ENCODE results near the gene UPF2.

UPF2 gene

DNA sequence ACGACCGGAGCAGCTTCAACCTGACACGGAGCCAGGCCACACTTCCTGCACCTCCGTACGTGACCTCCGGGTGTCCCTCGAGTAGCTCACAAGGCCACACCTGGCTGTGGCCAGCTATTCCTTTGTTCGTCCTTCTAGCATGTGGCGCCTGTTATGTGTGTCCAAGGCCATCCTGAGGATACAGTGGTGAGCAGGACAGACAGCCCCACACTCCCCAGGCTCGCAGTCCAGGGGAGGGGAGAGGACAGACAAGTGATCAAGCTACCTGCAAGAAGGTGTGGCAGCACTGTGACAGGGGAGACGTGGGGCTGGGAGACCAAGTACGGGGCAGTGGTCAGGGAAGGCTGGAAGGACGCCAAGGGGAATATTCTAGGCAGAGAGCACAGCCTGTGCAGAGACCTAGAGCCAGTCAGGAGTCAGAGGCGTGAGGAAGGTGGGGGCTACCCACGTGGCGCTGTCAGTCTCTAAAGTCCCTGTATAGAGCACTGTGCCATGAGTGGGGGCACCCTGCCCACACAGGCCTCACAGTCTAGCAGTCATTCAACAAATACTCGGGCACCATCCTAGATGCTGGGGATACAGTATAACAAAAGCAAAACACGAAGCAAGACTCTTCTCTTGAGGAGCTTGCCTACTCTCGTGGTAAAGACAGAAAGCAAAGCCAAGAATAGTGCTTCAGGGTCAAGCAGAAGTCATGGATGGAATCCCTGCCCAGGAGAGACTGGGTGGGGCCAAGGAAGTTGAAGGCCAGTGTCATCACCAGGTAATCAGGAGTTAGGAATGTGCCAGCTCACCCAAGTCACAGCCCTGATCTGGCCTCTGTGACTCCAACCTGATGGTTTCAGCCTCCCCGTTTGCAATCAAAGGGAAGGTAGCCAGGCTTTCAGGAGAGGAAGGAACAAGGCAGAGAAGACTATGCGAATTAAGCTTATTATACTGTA, 160.9 kb downstream of the UPF2 start:
- no peak for FAIRE-seq

DNA sequence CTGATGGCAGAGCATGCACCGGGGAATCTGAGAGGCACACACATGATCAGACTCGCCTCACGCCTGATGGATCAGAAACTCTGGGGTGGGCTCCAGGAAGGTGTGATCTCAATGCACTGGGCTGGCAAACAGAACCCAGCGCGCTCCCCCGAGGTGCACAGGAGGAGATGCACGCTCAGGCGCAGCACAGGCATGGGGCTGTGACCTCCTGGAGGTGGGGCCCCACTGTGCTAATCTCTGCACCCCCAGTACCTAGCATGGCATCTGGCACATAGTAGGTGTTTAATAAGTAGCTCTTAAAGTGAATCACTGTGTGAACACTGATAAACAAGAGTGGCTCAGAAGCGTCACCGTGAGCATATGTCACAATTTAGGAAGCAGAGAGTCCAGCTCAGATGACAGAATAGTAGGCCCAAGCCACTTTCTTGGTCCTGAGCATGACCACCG, 161.6 kb downstream of the UPF2 start:
- FAIRE-seq = no peak

DNA sequence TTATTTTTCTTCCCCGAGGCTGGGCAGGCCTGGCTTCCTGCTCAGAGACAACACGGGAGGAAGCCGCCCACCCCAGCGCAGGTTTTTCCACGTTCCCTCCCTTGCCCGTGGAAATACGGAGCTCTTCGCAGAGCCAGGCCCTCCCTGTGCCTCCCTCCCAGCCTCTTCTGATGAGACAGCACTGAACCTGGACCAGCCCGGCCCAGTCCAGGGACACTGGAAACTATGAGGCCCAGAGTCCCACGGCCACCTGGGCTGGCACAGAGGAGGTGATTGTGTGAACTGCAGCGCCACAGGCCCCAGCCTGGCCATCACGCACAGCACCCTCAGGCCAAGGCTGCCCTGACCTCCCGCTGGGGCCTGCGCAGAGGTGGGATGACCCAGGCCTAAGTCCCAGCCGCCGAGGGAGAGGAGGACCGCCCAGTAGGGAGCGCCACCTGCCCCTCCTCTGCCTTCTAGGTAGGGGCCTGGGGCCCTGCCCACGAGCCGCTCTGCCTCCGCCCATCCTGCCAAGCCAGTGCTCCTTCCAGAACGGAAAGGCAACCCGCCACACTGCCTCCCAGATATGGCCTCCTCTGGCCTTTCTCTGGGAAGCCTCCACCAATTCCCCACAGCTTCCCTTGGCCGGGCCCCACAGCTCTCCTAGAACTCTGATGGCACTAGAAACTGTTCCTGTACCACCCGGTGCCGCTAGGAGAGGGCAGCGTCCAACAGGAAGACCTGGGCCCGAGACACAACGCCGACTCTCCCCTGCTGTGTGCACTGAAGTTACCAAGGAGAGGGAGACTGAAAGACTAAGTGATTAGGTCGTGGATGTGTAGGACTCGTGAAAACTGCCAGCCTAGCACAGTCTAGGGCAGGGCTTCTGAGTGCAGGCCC, 162.2 kb downstream of the UPF2 start:
- FAIRE-seq = no peak

DNA sequence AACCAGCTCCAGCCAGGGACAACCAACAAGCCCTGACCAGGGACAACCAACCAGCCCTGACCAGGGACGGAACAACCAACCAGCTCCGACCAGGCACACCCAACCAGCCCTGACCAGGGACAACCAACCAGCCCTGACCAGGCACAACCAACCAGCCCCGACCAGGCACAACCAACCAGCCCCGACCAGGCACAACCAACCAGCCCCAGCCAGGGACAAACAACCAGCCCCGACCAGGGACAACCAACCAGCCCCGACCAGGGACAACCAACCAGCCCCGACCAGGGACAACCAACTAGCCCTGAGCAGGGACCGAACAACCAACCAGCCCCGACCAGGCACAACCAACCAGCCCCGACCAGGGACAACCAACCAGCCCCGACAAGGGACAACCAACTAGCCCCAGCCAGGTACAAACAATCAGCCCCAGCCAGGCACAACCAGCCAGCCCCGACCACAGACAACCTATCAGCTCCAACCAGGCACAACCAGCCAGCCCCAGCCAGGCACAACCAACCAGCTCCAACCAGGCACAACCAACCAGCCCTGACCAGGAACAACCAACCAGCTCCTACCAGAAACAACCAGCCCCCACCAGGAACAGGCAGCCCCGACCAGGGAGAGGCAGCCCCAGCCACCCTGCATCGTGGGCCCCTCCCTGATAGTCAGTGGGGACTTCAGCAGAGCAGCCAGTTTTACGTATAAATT, 163.1 kb downstream of the UPF2 start:
- FAIRE-seq = no peak

DNA sequence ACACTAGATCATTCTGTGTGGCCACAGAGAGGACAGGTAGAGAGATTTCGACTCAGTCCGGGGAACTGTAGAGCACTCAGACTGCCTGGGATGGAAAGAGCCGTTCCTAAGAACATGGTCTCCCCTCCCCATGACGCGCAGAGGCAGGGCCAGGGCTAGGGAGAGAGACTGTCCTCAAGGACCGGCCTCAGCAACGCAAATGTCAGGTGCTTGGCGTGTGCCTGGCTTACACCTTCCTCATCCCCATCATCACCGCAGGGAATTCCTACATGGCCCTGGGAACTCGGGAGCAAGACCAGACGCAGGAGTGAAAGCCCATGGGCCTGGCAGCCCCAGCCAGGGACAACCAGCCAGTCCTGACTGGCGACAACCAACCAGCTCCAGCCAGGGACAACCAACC, 163.8 kb downstream of the UPF2 start:
- FAIRE-seq = no peak

DNA sequence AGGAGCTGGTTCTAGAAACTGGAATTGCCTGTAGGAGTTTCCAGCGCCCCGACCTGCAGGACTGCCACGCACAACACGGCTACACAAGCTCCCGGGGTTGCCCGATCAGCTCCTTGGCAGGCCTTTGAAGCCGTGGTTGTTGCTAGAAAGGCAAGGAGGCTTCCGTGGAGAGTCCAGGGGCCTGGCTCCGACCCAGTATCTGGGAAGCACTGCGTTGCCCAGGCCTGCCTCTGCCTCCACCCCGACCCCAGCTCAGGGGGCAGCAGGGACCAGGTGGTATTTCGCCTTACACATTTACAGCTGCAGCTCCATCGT, 165.1 kb downstream of the UPF2 start:
- no peak for FAIRE-seq

DNA sequence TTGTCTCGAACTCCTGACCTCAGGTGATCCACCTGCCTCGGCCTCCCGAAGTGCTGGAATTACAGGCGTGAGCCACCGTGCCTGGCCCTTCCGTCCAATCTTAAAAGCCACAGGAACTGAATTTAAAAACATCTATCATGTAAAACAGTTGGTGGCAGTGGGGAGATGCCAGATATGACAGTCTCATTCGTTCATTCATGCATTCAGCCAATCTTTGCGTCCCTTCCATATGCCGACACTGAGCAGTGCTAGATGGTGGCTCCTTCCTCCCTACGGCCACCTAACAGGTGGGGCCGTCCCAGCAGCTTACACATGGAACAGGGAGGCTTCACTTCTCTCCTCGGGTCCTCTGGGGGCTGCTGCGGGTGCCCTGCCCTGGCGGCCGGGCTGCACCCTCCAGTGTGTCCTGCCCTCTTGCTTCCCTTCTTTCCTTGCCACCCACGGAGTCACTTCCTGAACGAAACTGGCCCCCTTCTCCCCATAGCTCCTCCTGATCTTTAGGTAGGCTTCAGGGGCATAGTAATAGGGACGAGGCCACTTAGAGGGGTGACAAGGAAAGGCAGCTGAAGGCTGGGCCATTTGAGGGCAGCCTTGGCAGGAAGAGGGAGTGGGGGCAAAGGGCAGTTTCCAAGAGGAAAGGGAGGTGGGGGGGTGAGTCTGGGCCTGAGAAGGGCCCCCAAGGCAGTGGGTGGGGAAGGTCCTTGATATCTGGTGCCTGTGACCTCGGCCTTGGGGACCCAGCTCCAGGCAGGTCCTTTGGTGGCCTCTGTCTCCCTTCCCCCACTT, 165.6 kb downstream of the UPF2 start:
- no peak for FAIRE-seq

DNA sequence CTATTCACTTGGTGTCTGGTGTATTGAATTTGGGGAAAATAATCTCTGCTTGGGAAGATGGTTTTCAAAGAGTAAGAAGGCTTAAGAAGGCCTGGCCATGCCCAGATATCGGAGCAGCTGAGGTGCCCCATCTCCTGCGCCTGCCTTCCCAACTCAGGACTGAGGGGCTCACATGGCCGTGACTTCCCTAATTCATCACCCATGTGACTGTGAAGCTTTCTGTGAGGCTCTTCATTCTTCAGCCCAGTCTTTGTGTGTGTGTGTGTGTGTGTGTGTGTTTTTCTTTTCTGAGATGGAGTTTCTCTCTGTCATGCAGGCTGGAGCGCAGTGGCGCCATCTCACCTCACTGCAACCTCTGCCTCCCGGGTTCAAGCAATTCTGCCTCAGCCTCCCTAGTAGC, 166.3 kb downstream of the UPF2 start:
- no peak for FAIRE-seq

DNA sequence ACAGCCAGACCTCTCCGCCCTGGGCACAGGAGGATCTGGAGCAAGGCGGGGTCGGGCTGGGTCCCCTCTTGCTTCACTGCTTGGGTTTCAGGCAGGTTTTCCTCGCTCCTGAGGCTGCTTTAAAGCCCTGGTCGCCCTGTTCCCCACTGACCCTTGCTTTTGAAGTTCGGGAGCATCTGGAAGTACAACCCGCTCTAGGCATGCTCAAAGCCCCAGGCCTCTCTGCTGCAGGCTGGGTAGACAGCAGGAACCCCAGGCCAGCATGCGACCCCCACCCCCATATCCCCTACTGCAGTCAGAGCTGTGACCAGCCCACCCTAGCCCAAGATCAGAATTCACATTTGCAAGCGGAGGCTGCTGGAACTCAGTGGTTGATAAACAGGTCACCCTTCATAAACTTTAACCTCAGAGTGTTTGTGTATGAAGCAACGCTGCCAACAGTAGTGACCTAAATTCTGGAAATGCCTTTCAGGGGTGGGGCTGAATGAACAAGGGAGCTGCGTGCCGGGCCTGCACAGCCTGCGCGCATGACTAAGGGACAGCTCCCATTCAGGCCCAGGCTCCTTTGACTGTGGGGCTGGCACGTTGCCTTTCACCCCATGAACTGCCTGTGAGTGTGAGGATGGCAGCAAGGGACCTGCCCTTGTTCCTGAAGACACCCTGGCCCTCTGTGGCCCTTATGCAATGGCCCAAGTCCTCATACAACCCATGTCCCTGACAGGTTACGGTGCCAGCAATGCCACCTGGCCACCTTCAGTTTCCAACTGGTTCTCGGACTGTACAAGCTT, 166.9 kb downstream of the UPF2 start:
- FAIRE-seq = no peak

DNA sequence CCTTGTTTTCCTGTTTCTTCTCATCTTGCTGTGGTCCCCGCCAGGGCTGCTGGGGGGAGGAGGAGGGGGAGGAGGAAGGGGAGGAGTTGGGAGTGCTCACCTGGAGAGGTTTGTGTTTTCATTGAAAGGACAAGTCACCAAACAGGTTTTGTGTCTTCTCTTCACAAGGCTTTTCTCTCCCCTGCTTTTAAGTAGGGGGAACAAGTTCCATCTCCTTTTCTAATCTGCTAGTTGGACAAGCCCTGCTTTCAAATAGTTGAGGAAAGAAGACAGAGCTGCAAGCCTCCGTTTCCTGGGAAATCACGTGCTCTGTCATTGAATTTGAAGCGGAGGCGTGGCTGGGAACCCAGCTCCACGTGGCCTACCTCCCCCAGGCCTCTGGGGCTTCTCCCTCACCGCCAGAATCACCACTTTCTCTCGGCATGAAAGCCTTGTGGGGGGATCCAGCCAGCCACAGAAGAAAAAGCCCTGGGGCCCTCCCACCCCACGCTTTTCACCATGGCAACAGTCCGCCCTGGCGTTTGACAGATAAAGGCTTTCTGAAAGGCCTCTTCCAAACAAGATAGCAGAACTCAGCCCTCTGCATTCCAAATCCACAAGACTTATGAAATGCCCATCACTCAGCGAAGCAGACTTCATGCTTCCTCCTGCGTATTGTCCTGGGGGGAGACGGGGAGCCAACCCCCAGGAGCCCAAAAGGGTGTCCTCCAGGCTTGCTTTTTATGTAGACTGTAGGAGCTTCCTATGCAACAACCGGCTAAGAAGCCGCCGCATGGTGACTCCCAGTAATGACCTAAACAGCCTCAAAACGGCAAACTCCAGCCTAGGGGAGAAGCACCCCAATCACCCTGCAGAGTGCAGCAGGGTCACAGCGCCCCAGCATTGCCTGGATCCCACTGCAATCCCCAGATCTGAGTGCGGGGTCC, 167.8 kb downstream of the UPF2 start:
- FAIRE-seq = no peak

DNA sequence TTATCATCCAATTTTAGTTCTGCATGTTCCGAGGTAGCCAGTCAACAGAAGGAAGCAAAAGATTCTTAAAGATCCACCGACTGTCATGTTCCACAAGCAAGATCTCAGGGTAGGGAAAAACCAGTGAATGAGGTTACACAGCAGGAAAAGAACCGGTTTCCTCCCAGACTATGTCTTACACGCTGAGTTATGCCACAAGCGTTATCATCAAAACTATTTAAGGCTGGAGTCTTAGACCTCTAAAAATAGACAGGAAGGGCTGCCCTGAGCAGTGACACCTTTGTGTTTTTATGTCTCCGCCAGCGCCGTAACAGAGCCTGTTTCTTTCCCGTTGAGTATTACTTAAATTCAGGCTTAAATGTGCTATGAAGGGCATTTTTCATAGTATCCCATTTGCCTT, 171.1 kb downstream of the UPF2 start:
- no peak for FAIRE-seq

DNA sequence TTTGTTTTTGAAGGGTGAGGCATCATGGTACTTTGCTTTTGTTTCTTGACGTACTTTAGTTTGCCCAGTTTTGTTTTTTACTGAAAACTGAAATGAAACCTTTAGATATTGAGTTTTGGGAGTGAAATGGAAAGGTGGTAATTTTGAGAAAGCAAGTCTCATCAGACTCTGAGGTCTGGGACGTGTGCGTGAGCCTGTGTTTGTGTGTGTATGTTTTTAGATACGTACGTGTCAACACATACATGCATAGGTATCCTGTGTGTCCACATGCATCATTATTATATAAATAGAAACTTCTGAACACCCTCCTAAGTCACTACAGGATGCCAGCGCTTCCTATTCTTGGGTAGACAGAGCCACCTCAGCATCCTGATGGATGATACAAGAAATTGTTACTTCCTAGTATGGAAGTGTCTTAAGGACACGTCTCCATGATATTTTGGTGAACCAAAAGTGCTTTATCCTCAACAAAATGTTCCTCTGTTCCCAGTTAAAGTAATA, 171.7 kb downstream of the UPF2 start:
- FAIRE-seq = no peak

DNA sequence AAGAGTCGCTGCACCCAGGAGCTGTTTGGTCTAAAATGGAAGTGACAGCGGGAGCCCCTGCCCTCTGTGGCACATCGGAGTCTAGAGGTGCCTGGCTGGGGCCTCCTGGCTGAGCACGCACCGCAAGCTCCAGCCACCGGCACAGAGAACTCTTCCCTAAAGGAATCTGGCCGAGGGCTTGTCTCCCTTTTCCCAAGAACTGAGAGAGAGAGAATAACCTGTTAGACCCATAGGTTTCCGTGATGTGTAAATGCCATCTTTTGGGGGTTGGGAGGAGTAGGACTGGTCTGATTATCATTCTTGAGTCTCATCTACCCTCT, 172.2 kb downstream of the UPF2 start:
- no peak for FAIRE-seq

Measured in colon (tissue), 2 donors.